H1 (cell line): ENCODE measurements around the gene LYVE1. TPM values are rescaled to one million over a fixed set of nuclear protein-coding genes. Genes with fewer than 3 reads are reported as not detected.
"Not testable (repeated sequence)": the region's sequence is repeated elsewhere in the genome, so short reads cannot be mapped to it uniquely, and the experiment has no call there.

ENCODE experiments used
- CTCF ChIA-PET: fragments of 300-600 bp; sonication (Branson Sonifier 250); formaldehyde crosslinking; loops from one replicate; lab custom pipeline; 2021; ENCODE audit not compliant: partially characterized antibody; lab: Charles Lee
- POLR2A ChIA-PET: fragments of 300-600 bp; sonication (Branson Sonifier 250); formaldehyde crosslinking; loops from one replicate; lab custom pipeline; 2021; ENCODE audit warnings: inconsistent platforms; ENCODE audit not compliant: partially characterized antibody; lab: Charles Lee
- DNase-seq, 2 experiments: peaks; one replicate each; pipeline versions ENCODE4 v3.0.0 to v3.0.0-alpha.2; 2010 to 2022; ENCODE audit warnings: low spot score in 2 of 2, low read depth in 1 of 2, mixed read lengths in 1 of 2
- FAIRE-seq: peaks from 2 replicates; lab custom pipeline; 2011; peaks lifted over from hg19 to GRCh38; lab: Jason Lieb, UNC
- H2AFZ ChIP-seq: 2 replicates; pipeline ENCODE4 v1.8.1; 2012; ENCODE audit warnings: low read length, inconsistent platforms
- H2AK5ac ChIP-seq: 2 replicates; pipeline ENCODE4 v1.6.1; 2013; ENCODE audit warnings: low read depth, low read length
- H2BK120ac ChIP-seq: replicated peaks from 2 replicates; pipeline ENCODE3; 2013; ENCODE audit warnings: low read depth, low read length, inconsistent platforms
- H2BK12ac ChIP-seq: 2 replicates; pipeline ENCODE4 v1.6.1; 2013; ENCODE audit warnings: low read depth, low read length
- H2BK15ac ChIP-seq: 2 replicates; pipeline ENCODE4 v1.6.1; 2013; ENCODE audit warnings: low read length
- H2BK20ac ChIP-seq: 2 replicates; pipeline ENCODE4 v1.6.1; 2013; ENCODE audit warnings: low read length
- H2BK5ac ChIP-seq: 2 replicates; pipeline ENCODE4 v1.6.1; 2013; ENCODE audit warnings: low read depth, low read length
- H3K14ac ChIP-seq: 2 replicates; pipeline ENCODE4 v1.6.1; 2013; ENCODE audit warnings: inconsistent platforms; ENCODE audit not compliant: insufficient read length
- H3K18ac ChIP-seq: 2 replicates; pipeline ENCODE4 v1.6.1; 2013; ENCODE audit warnings: low read length; ENCODE audit errors: extremely low read depth
- H3K23ac ChIP-seq: 2 replicates; pipeline ENCODE4 v1.6.1; 2013; ENCODE audit warnings: inconsistent platforms; ENCODE audit not compliant: insufficient read length
- H3K23me2 ChIP-seq: 2 replicates; pipeline ENCODE4 v1.6.1; 2013; ENCODE audit warnings: low read depth, low read length
- H3K27ac ChIP-seq: 2 replicates; pipeline ENCODE4 v1.6.1; 2011; ENCODE audit warnings: low read depth, low read length, inconsistent platforms
- H3K27me3 ChIP-seq, 4 experiments: replicated peaks in 1 of 4; 1 replicate in 1 of 4; 2 replicates in 3 of 4; pipeline versions ENCODE4 v1.6.1 to v1.8.1; 2011 to 2013; ENCODE audit warnings: low read length in 3 of 4, mild to moderate bottlenecking in 3 of 4, inconsistent platforms in 2 of 4, mixed read lengths in 2 of 4, moderate library complexity in 1 of 4; ENCODE audit not compliant: control insufficient read depth in 3 of 4, insufficient read depth in 3 of 4; ENCODE audit errors: extremely low read depth in 1 of 4
- H3K36me3 ChIP-seq, 4 experiments: 2 replicates each; pipeline versions ENCODE4 v1.6.1 to v1.8.1; 2011 to 2013; ENCODE audit warnings: mild to moderate bottlenecking in 4 of 4, low read length in 3 of 4, moderate library complexity in 2 of 4, control low read depth in 1 of 4, inconsistent platforms in 1 of 4; ENCODE audit not compliant: insufficient read depth in 4 of 4, control insufficient read depth in 2 of 4
- H3K4ac ChIP-seq: replicated peaks from 2 replicates; pipeline ENCODE3; 2013; ENCODE audit warnings: low read length, low read depth, mixed read lengths, inconsistent platforms; ENCODE audit not compliant: insufficient read length
- H3K4me1 ChIP-seq, 4 experiments: replicated peaks in 1 of 4; 1 replicate in 1 of 4; 2 replicates in 3 of 4; pipeline versions ENCODE4 v1.6.1 to v1.8.1; 2011 to 2013; ENCODE audit warnings: low read length in 3 of 4, inconsistent platforms in 2 of 4, mixed read lengths in 1 of 4; ENCODE audit not compliant: insufficient read depth in 4 of 4, control insufficient read depth in 3 of 4
- H3K4me2 ChIP-seq, 2 experiments: 2 replicates each; pipeline versions ENCODE4 v1.6.1 to v1.8.1; 2011 to 2013; ENCODE audit warnings: low read depth in 2 of 2, low read length in 2 of 2, control low read depth in 1 of 2, inconsistent platforms in 1 of 2, mild to moderate bottlenecking in 1 of 2; ENCODE audit not compliant: insufficient read depth in 1 of 2
- H3K4me3 ChIP-seq, 4 experiments: fragments of 200-600, 300-600 bp in 1 of 4; sonication (generic), shearing (Covaris generic), sonication (Bioruptor Twin) in 1 of 4; 2 replicates each; pipeline versions ENCODE4 v1.5.1 to v1.8.1; 2011 to 2016; ENCODE audit warnings: low read length in 4 of 4, low read depth in 3 of 4, control low read depth in 2 of 4, inconsistent platforms in 2 of 4, mild to moderate bottlenecking in 2 of 4, mixed read lengths in 1 of 4, moderate library complexity in 1 of 4; ENCODE audit not compliant: insufficient read depth in 2 of 4; ENCODE audit errors: extremely low read depth in 1 of 4
- H3K56ac ChIP-seq: replicated peaks from 2 replicates; pipeline ENCODE3; 2013; ENCODE audit warnings: low read depth, mild to moderate bottlenecking, mixed read lengths, low read length, inconsistent platforms; ENCODE audit not compliant: insufficient read length
- H3K79me1 ChIP-seq: 2 replicates; pipeline ENCODE4 v1.6.1; 2013; ENCODE audit warnings: low read depth, low read length, control low read depth
- H3K79me2 ChIP-seq, 2 experiments: 2 replicates each; pipeline versions ENCODE4 v1.6.1 to v1.8.1; 2012 to 2013; ENCODE audit warnings: low read length in 2 of 2, mild to moderate bottlenecking in 2 of 2, inconsistent platforms in 1 of 2; ENCODE audit not compliant: insufficient read depth in 2 of 2, control insufficient read depth in 1 of 2
- H3K9ac ChIP-seq, 4 experiments: replicated peaks in 1 of 4; 1 replicate in 1 of 4; 2 replicates in 3 of 4; pipeline versions ENCODE4 v1.6.1 to v1.8.1; 2011 to 2013; ENCODE audit warnings: low read depth in 3 of 4, low read length in 3 of 4, control low read depth in 2 of 4, mild to moderate bottlenecking in 2 of 4, moderate library complexity in 2 of 4, inconsistent platforms in 1 of 4; ENCODE audit errors: extremely low read depth in 1 of 4
- H3K9me3 ChIP-seq, 2 experiments: 2 replicates each; pipeline versions ENCODE4 v1.6.1 to v1.8.1; 2012 to 2013; ENCODE audit warnings: mild to moderate bottlenecking in 2 of 2, moderate library complexity in 2 of 2, control low read depth in 1 of 2, inconsistent platforms in 1 of 2, low read depth in 1 of 2, low read length in 1 of 2, mixed read lengths in 1 of 2; ENCODE audit not compliant: insufficient read depth in 2 of 2
- H4K20me1 ChIP-seq, 2 experiments: replicated peaks in 1 of 2; 2 replicates each; pipeline versions ENCODE3 to v1.8.1; 2011 to 2013; ENCODE audit warnings: inconsistent platforms in 2 of 2, low read length in 2 of 2, mild to moderate bottlenecking in 1 of 2; ENCODE audit not compliant: insufficient read depth in 2 of 2, control insufficient read depth in 1 of 2
- H4K5ac ChIP-seq: 2 replicates; pipeline ENCODE4 v1.6.1; 2013; ENCODE audit warnings: low read length, low read depth, mixed read lengths, inconsistent platforms; ENCODE audit not compliant: insufficient read length
- H4K8ac ChIP-seq: 2 replicates; pipeline ENCODE4 v1.8.0; 2013; ENCODE audit warnings: mild to moderate bottlenecking, moderate library complexity, low read length, inconsistent platforms; ENCODE audit not compliant: insufficient read depth; ENCODE audit errors: extremely low read depth
- H4K91ac ChIP-seq: replicated peaks from 2 replicates; pipeline ENCODE3; 2013; ENCODE audit warnings: low read length, mixed read lengths, inconsistent platforms; ENCODE audit not compliant: insufficient read length
- WGBS, 2 experiments: shearing (Covaris generic) in 1 of 2; methylation state at CpG; one replicate each; pipeline versions ENCODE4 v1.1.6 to v1.1.7; 2013 to 2015; ENCODE audit warnings: low lambda C conversion rate in 2 of 2, mixed read lengths in 2 of 2, inconsistent platforms in 1 of 2, low coverage in 1 of 2, missing lambda C conversion rate in 1 of 2; ENCODE audit not compliant: insufficient replicate concordance in 2 of 2, insufficient coverage in 1 of 2, insufficient read length in 1 of 2; ENCODE audit errors: extremely low coverage in 1 of 2, missing lambda C conversion rate in 1 of 2; 5-methylcytosine and 5-hydroxymethylcytosine counted together
- polyA plus RNA-seq, 7 experiments: library from polyadenylated mRNA; depleted of rRNA in 3 of 7; stranded (reverse) in 5 of 7; unstranded in 2 of 7; fragments of >200 nt in 5 of 7; fragments of 200-250 nt in 2 of 7; gene quantifications; 1 replicate in 5 of 7; 2 replicates in 1 of 7; 4 replicates in 1 of 7; pipeline versions ENCODE4 v1.2.1 to v1.2.3, GENCODE V29; 2011 to 2013; ENCODE audit warnings: missing spikeins in 2 of 7, mixed read lengths in 2 of 7
- total RNA-seq: library from RNA; stranded (reverse); fragmentation: NEBNext Ultra II Directional; extraction: Animal tissue kit (Norgen Biotek cat#: 25700); gene quantifications from 2 replicates; pipeline ENCODE4 v1.2.1, GENCODE V29; 2021

LYVE1 gene
- total and polyA plus RNA-seq, 2 of the 8 experiments (the other 6 are each of a cell fraction or from before 2014, with no cell fraction given) = 0.09 TPM; not detected in 1

- H4K8ac ChIP-seq, DNase-seq, H3K56ac ChIP-seq, CTCF ChIA-PET, H3K18ac ChIP-seq, H4K91ac ChIP-seq, POLR2A ChIA-PET, H3K9ac ChIP-seq, H2BK15ac ChIP-seq, H4K20me1 ChIP-seq, H3K79me1 ChIP-seq, H2AFZ ChIP-seq, H3K36me3 ChIP-seq, H3K4me1 ChIP-seq, H3K23me2 ChIP-seq, H3K4me3 ChIP-seq, H2BK12ac ChIP-seq, H2BK20ac ChIP-seq, H3K27ac ChIP-seq, H3K4me2 ChIP-seq, FAIRE-seq, H3K4ac ChIP-seq, H3K27me3 ChIP-seq, H4K5ac ChIP-seq, H2BK5ac ChIP-seq, H3K79me2 ChIP-seq, H2AK5ac ChIP-seq, H3K14ac ChIP-seq, H3K23ac ChIP-seq, H2BK120ac ChIP-seq, H3K9me3 ChIP-seq: not testable (repeated sequence)
- WGBS, 2 experiments = 76% methylated on average over 2 of the region's 2 CpGs; no CpG with 5 or more reads in 1 of the 2 experiments
Measured at GRCh38 chr11:10595840-10596239, 27.4 kb upstream of the LYVE1 start.
